HG02610 (cell line): ENCODE results near the gene RNLS.

Source experiments
- ATAC-seq: cut with Tn5 transposase; IDR thresholded peaks from one replicate; pipeline ENCODE4 v1.9.1; 2021; ENCODE audit warnings: mild to moderate bottlenecking, moderate library complexity; ENCODE audit not compliant: unreplicated experiment

RNLS gene

GRCh38 chr10:88553116-88553752 lies 29.9 kb downstream of the RNLS start:
- ATAC-seq: peak; percentile 80

- no peak for ATAC-seq
Observed at GRCh38 chr10:88551246-88551645, 31.9 kb downstream of the RNLS start.

GRCh38 chr10:88546497-88546896 lies 36.6 kb downstream of the RNLS start:
- ATAC-seq: no peak

GRCh38 chr10:88545359-88545758 lies 37.8 kb downstream of the RNLS start:
- no peak for ATAC-seq

GRCh38 chr10:88544140-88544870 lies 38.8 kb downstream of the RNLS start:
- ATAC-seq: peak; percentile 75

GRCh38 chr10:88542522-88542921 lies 40.6 kb downstream of the RNLS start:
- no peak for ATAC-seq

GRCh38 chr10:88541116-88541626 lies 41.9 kb downstream of the RNLS start:
- no peak for ATAC-seq

GRCh38 chr10:88540351-88540750 lies 42.8 kb downstream of the RNLS start:
- ATAC-seq: no peak

- no peak for ATAC-seq
Observed at GRCh38 chr10:88538048-88538447, 45.1 kb downstream of the RNLS start.

GRCh38 chr10:88537322-88537721 lies 45.8 kb downstream of the RNLS start:
- ATAC-seq: no peak

- no peak for ATAC-seq
Observed at GRCh38 chr10:88536437-88536836, 46.7 kb downstream of the RNLS start.

GRCh38 chr10:88534072-88534665 lies 48.9 kb downstream of the RNLS start:
- no peak for ATAC-seq

- ATAC-seq: no peak
Observed at GRCh38 chr10:88531392-88532052, 51.6 kb downstream of the RNLS start.

- no peak for ATAC-seq
Observed at GRCh38 chr10:88530629-88531391, 52.3 kb downstream of the RNLS start.

GRCh38 chr10:88530093-88530492 lies 53.0 kb downstream of the RNLS start:
- ATAC-seq: no peak

- no peak for ATAC-seq
Observed at GRCh38 chr10:88528806-88529570, 54.1 kb downstream of the RNLS start.

GRCh38 chr10:88528201-88528600 lies 54.9 kb downstream of the RNLS start:
- ATAC-seq: no peak

GRCh38 chr10:88527245-88527644 lies 55.9 kb downstream of the RNLS start:
- ATAC-seq: no peak

GRCh38 chr10:88526501-88527105 lies 56.5 kb downstream of the RNLS start:
- no peak for ATAC-seq
